Transverse colon (tissue), 4 donors: ENCODE results near the gene NUDT8. TPM values are rescaled to one million over a fixed set of nuclear protein-coding genes. Genes with fewer than 3 reads are reported as not detected.
A peak's percentile ranks its signal among the peaks of the same experiment; 100 is the strongest.

Source experiments
- DNase-seq: peaks from one replicate; pipeline ENCODE4 v3.0.0-alpha.2; 2019
- H3K27ac ChIP-seq, 4 donors: fragments of 200-600 bp; sonication (generic); 2 replicates each; pipeline ENCODE4 v1.5.1; 2016 to 2018; ENCODE audit warnings: inconsistent platforms in 4 of 4
- H3K27me3 ChIP-seq: fragments of 200-600 bp; sonication (generic); 2 replicates; pipeline ENCODE4 v1.5.1; 2017; ENCODE audit warnings: inconsistent platforms
- H3K36me3 ChIP-seq, 4 donors: fragments of 200-600 bp; sonication (generic); 2 replicates each; pipeline ENCODE4 v1.5.1; 2017 to 2019; ENCODE audit warnings: inconsistent platforms in 4 of 4
- H3K4me1 ChIP-seq, 4 donors: fragments of 200-600 bp; sonication (generic); 2 replicates each; pipeline ENCODE4 v1.5.1; 2017 to 2020; ENCODE audit warnings: inconsistent platforms in 4 of 4
- H3K4me3 ChIP-seq, 4 donors: fragments of 200-600 bp; sonication (generic); 1 replicate in 1 of 4; 2 replicates in 3 of 4; pipeline versions ENCODE4 v1.5.1 to v1.6.1; 2017 to 2019; ENCODE audit warnings: inconsistent platforms in 4 of 4
- H3K9me3 ChIP-seq, 2 donors: fragments of 200-600 bp; sonication (generic); 2 replicates each; pipeline ENCODE4 v1.5.1; 2017 to 2019; ENCODE audit warnings: inconsistent platforms in 2 of 2
- CTCF ChIP-seq, 5 experiments: fragments of 200-600 bp in 3 of 5; fragments of 450-650 bp in 2 of 5; sonication (generic) in 3 of 5; IDR thresholded peaks; 1 replicate in 2 of 5; 2 replicates in 3 of 5; pipeline ENCODE4 v1.5.1; 2016 to 2017; ENCODE audit warnings: antibody characterized with exemption in 5 of 5, inconsistent platforms in 3 of 5, mild to moderate bottlenecking in 2 of 5, moderate library complexity in 1 of 5
- EP300 ChIP-seq: sonication (generic); formaldehyde crosslinking; IDR thresholded peaks from one replicate; pipeline ENCODE4 v1.6.1; 2017; ENCODE audit warnings: antibody characterized with exemption, low read depth
- POLR2A ChIP-seq: fragments of 450-650 bp; IDR thresholded peaks from one replicate; pipeline ENCODE4 v1.6.1; 2016; ENCODE audit warnings: antibody characterized with exemption, mild to moderate bottlenecking, moderate library complexity
- POLR2AphosphoS5 ChIP-seq, 3 donors: sonication (generic); formaldehyde crosslinking; IDR thresholded peaks; one replicate each; pipeline ENCODE4 v1.6.1; 2016; ENCODE audit warnings: antibody characterized with exemption in 3 of 3
- WGBS, 2 donors: methylation state at CpG; one replicate each; pipeline ENCODE4 v1.1.5; 2018; ENCODE audit warnings: low coverage in 1 of 2; 5-methylcytosine and 5-hydroxymethylcytosine counted together
- in situ Hi-C, 4 donors: fragments of 200-750 bp; cut with MboI; loops; one replicate each; pipeline versions ENCODE4 v1.15.0 to v1.15.1; 2017; ENCODE audit warnings: low sequenced_read_pairs in 3 of 4, low pct_ligation_motif_present in 1 of 4, low pct_unique_long_range_greater_than_20kb in 1 of 4
- intact Hi-C: fragments of 100-400 bp; cut with DNase I; formaldehyde crosslinking; loops from one replicate; pipeline ENCODE4 v1.15.1; 2023; ENCODE audit warnings: low total_unique reads
- total RNA-seq, 4 donors: library from RNA; depleted of rRNA; stranded (reverse); fragments of >200 nt; gene quantifications; one replicate each; pipeline ENCODE4 v1.1.0, GENCODE V29; 2016

NUDT8 gene
- total RNA-seq, 4 donors from 2014 or later, result 21.3 to 68.5 (median 26.9) TPM

- Histone ChIP-seq H3K4me1 (peaks cover 0 to 19% (median 12%) of the 10 kb centered on the region in 4 donors), H3K27me3 (peaks cover 5% of the 10 kb centered on the region), H3K27ac (peak overlapping the region in 1 of 4 donors; percentile 46), H3K9me3 (no peaks in the 10 kb centered on the region), H3K36me3 (no peaks in the 10 kb centered on the region), H3K4me3 (no peak overlapping the region)
- DNase-seq, result no peak
- in situ Hi-C loops (no loop called here), intact Hi-C loops (no loop called here)
- TF ChIP-seq CTCF (IDR thresholded peaks at IDR 0.05) (no peak), POLR2AphosphoS5 (IDR thresholded peaks at IDR 0.05) (no peak), POLR2A (no peak)
- 74 to 83% methylated on average over 4 to 6 of the region's 6 CpGs for WGBS, 2 donors
These were observed 7.2 kb upstream of the NUDT8 start for GRCh38 chr11:67636962-67637361.

GRCh38 chr11:67635231-67635521 is 5.4 kb upstream of the NUDT8 start:
- Histone ChIP-seq H3K9me3 (no peaks in the 10 kb centered on the region), H3K27ac (peak overlapping the region in 1 of 4 donors; percentile 53), H3K4me3 (no peak overlapping the region), H3K36me3 (no peaks in the 10 kb centered on the region), H3K4me1 (peaks cover 9 to 32% (median 25%) of the 10 kb centered on the region in 4 donors), H3K27me3 (peaks cover 1% of the 10 kb centered on the region)
- intact Hi-C loops (no loop called here), in situ Hi-C loops (no loop called here)
- DNase-seq, result no peak
- no peak for TF ChIP-seq POLR2AphosphoS5 (IDR thresholded peaks at IDR 0.05)
- no peak for TF ChIP-seq CTCF (IDR thresholded peaks at IDR 0.05)
- no peak for TF ChIP-seq EP300
- no peak for TF ChIP-seq POLR2A
- WGBS, 2 donors, result 90% methylated on average over 4 of the region's 4 CpGs; no CpG with 5 or more reads in 1 of the 2 donors

GRCh38 chr11:67634366-67635230 is 4.9 kb upstream of the NUDT8 start:
- in situ Hi-C loops (no loop called here), intact Hi-C loops (no loop called here)
- no peak for DNase-seq
- WGBS, 2 donors, result 77% methylated on average over 19 of the region's 20 CpGs; no CpG with 5 or more reads in 1 of the 2 donors
- no peak overlapping the region for H3K4me3 ChIP-seq
- H3K27ac ChIP-seq, result peak overlapping the region in 2 of 4 donors; percentile 30 to 91
- H3K9me3 ChIP-seq, result no peaks in the 10 kb centered on the region
- H3K4me1 ChIP-seq, result peaks cover 9 to 32% (median 25%) of the 10 kb centered on the region in 4 donors
- no peaks in the 10 kb centered on the region for H3K27me3 ChIP-seq
- H3K36me3 ChIP-seq, result no peaks in the 10 kb centered on the region
- peak in 1 of 3 donors; percentile 62 for TF ChIP-seq POLR2AphosphoS5 (IDR thresholded peaks at IDR 0.05)
- TF ChIP-seq CTCF (IDR thresholded peaks at IDR 0.05), result no peak
- TF ChIP-seq POLR2A, result peak; percentile 60

- Histone ChIP-seq H3K9me3 (no peaks in the 10 kb centered on the region), H3K36me3 (no peaks in the 10 kb centered on the region), H3K4me1 (peaks cover 9 to 38% (median 31%) of the 10 kb centered on the region in 4 donors), H3K27me3 (no peaks in the 10 kb centered on the region), H3K27ac (peak overlapping the region in 2 of 4 donors; percentile 91 to 96), H3K4me3 (no peak overlapping the region)
- in situ Hi-C loops, result no loop called here
- DNase-seq, result no peak
- intact Hi-C loops, result no loop called here
- TF ChIP-seq EP300, result peak; percentile 34
- TF ChIP-seq POLR2A, result peak; percentile 42
- no peak for TF ChIP-seq CTCF (IDR thresholded peaks at IDR 0.05)
- peak in 1 of 3 donors; percentile 67 for TF ChIP-seq POLR2AphosphoS5 (IDR thresholded peaks at IDR 0.05)
- WGBS, 2 donors, result 72% methylated on average over 16 of the region's 22 CpGs; no CpG with 5 or more reads in 1 of the 2 donors
These were observed 4.1 kb upstream of the NUDT8 start for GRCh38 chr11:67633758-67634365.
